DMS 273 (cell line): Measurements from ENCODE around the gene ARHGAP24.
"Not testable (repeated sequence)": the region's sequence is repeated elsewhere in the genome, so short reads cannot be mapped to it uniquely, and the experiment has no call there.

ENCODE experiments used
- DNase-seq: peaks from one replicate; lab custom pipeline; 2025; ENCODE audit not compliant: unreplicated experiment; lab: John Stamatoyannopoulos, UW

ARHGAP24 gene

GRCh38 chr4:85806334-85806733 is 331.4 kb downstream of the ARHGAP24 start:
- no peak for DNase-seq

GRCh38 chr4:85807247-85807950 is 332.4 kb downstream of the ARHGAP24 start:
- DNase-seq = peak; percentile 7

- no peak for DNase-seq
These were observed 333.2 kb downstream of the ARHGAP24 start for GRCh38 chr4:85808104-85808503.

GRCh38 chr4:85808864-85809263 is 333.9 kb downstream of the ARHGAP24 start:
- DNase-seq = no peak

DNA sequence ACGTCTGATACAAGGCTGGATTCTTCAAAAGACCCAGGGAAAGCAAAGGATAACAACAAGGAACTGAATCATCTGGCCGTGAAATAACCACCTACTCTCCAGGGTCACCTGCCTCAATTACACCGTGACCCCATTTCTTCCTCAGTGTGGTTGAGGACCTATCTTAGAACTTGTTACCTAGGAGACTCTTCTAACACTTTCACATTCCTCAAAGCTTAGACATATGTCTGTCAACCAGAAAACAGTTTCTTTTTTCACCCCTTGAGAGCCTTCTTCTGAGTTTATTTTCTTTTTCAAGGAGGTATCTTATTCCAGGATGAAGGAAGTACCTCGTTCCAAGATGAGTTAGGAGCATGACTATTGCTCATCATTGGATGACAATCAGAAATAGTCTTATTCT is 337.8 kb downstream of the ARHGAP24 start:
- DNase-seq = no peak

- no peak for DNase-seq
These were observed 341.0 kb downstream of the ARHGAP24 start for GRCh38 chr4:85815796-85816459.

GRCh38 chr4:85818700-85819099 is 343.8 kb downstream of the ARHGAP24 start:
- no peak for DNase-seq

GRCh38 chr4:85820101-85820500 is 345.2 kb downstream of the ARHGAP24 start:
- not testable (repeated sequence) for DNase-seq

DNA sequence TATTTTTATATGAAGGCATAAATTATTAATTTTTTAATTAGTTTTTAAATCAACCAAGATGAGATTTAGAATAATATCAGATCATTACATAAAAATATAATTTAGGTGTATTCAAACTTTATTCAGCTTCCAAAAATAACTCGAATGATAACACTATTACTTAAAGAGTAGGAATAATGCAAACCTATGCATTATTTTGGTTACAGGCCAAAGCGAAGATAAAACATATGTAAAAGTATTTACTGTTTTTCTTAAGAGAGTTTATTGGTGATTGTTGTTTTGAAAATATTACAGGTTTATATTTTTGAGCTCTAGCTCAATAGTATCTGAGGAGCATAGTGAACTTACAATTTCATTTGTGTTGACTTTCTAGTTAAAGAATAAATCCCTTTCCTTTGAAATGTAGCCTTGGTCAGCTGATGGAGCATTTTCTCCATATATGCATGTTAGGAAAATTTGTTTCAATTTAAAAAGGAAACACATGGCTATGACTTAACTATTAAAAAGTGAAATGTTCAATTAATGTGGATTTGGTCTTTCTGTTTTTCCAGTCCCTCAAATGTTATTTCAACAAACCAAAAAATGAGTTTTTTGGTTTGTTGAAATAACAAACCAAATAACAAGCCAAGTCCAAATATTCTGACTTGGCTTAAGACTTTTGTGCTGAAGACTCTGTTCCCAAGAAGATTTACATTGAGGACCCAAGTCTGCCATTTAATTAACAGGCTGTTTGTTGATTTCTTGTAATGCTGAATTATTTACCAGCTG is 346.9 kb downstream of the ARHGAP24 start:
- no peak for DNase-seq

DNA sequence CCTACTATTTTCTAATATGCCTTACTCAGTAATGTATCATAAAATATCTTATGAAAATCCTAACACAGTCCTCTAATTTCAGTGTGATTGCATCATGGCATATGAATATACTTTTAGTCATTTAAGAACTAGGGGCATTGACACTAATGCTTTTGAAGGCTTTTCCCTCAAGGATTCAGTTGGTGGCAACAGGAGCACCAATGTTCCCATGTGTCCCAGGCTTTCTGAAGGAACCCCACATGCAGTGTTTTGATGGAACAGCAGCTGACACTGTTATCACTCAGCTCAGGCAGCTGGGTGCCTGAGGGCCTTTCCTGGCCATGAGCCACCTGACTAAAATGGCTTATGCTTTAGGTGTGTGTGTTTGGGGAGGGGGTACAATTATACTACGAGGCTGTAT is 348.3 kb downstream of the ARHGAP24 start:
- peak; percentile 59 for DNase-seq

GRCh38 chr4:85824166-85824945 is 349.4 kb downstream of the ARHGAP24 start:
- peak; percentile 51 for DNase-seq

DNA sequence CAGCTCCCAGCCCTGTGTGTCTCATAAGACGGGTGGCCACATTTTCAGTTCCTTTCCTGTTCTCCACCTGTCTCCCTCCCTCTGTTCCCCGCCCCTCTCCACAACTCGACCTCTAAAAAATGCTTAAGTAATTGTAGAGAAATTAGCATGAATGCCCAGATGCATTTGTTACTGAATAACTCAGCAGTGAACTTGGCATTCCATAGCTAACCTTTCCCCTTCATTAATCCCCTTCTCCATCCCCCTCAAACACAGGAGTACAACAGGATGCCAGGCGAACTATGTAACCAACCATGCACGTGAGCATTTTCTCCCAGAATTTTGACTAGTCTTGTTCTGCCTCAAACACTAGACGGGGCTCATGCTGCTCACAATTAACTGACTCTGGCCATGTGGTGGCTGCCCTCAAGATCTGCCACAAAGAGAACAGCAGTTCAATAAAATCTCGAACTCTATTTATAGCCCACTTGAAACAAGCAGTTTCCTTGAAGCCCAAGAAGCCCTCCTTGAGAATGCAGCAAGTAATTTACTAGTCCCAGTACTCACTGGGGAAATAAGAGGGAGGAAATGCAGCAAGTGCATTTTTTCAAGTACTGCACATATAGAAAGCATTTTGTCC is 351.2 kb downstream of the ARHGAP24 start:
- DNase-seq = peak; percentile 76

GRCh38 chr4:85828027-85828890 is 353.3 kb downstream of the ARHGAP24 start:
- DNase-seq = peak; percentile 63

GRCh38 chr4:85829276-85830051 is 354.5 kb downstream of the ARHGAP24 start:
- peak; percentile 2 for DNase-seq

- no peak for DNase-seq
These were observed 356.7 kb downstream of the ARHGAP24 start for GRCh38 chr4:85831647-85832046.

- DNase-seq = no peak
These were observed 358.4 kb downstream of the ARHGAP24 start for GRCh38 chr4:85833302-85833701.

DNA sequence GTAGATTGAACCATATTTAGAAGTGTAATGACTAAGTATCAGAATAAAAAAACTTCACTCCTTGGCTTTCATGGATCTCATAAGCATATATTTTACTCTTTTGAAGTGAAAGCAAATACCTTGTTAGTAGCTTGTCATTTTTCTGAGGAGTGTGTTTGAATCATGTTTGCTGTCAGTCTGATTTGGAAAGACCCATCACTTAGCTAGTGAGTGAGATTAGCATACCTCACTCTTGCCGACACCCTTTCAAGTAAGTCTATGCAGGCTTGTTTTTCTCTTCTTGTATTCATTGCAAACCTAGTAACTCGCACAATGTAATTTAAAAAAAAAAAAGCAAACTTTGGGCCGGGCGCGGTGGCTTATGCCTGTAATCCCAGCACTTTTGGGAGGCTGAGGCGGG is 360.0 kb downstream of the ARHGAP24 start:
- no peak for DNase-seq

- no peak for DNase-seq
These were observed 361.9 kb downstream of the ARHGAP24 start for GRCh38 chr4:85836588-85837438.
